Endodermal cell (in vitro differentiated cells): ENCODE measurements around the gene KCNH3. TPM values are rescaled to one million over a fixed set of nuclear protein-coding genes. Genes with fewer than 3 reads are reported as not detected.

Experiments
- DNase-seq: peaks from one replicate; pipeline ENCODE4 v3.0.0-alpha.2; 2017
- H3K27ac ChIP-seq: 2 replicates; pipeline ENCODE4 v1.5.1; 2013; ENCODE audit warnings: mild to moderate bottlenecking, low read depth, low read length, moderate library complexity
- H3K27me3 ChIP-seq: 2 replicates; pipeline ENCODE4 v1.6.1; 2013; ENCODE audit warnings: mild to moderate bottlenecking, low read length, moderate library complexity; ENCODE audit not compliant: insufficient read depth, control insufficient read depth, poor library complexity, severe bottlenecking
- H3K36me3 ChIP-seq: 2 replicates; pipeline ENCODE4 v1.7.0; 2013; ENCODE audit warnings: mild to moderate bottlenecking, low read length, moderate library complexity; ENCODE audit not compliant: control insufficient read depth, insufficient read depth
- H3K4me1 ChIP-seq: one replicate; pipeline ENCODE4 v1.7.0; 2013; ENCODE audit warnings: low read length; ENCODE audit not compliant: control insufficient read depth, insufficient read depth
- H3K4me3 ChIP-seq: 2 replicates; pipeline ENCODE4 v1.5.1; 2013; ENCODE audit warnings: mild to moderate bottlenecking, low read length, moderate library complexity
- H3K9ac ChIP-seq: 2 replicates; pipeline ENCODE4 v1.6.1; 2013; ENCODE audit warnings: mild to moderate bottlenecking, low read length, moderate library complexity; ENCODE audit not compliant: poor library complexity, severe bottlenecking; ENCODE audit errors: extremely low read depth
- H3K9me3 ChIP-seq: 2 replicates; pipeline ENCODE4 v1.6.1; 2013; ENCODE audit warnings: mild to moderate bottlenecking, low read length, moderate library complexity; ENCODE audit not compliant: control insufficient read depth
- H3K27ac Mint-ChIP-seq: 2 replicates; pipeline ENCODE4 v1.8.0; 2020; ENCODE audit warnings: mixed read lengths
- H3K27me3 Mint-ChIP-seq: 2 replicates; pipeline ENCODE4 v1.8.0; 2021; ENCODE audit warnings: mild to moderate bottlenecking, mixed read lengths; ENCODE audit not compliant: insufficient read depth
- H3K36me3 Mint-ChIP-seq: 2 replicates; pipeline ENCODE4 v1.8.0; 2020; ENCODE audit warnings: low read depth, mixed read lengths
- H3K4me1 Mint-ChIP-seq: 2 replicates; pipeline ENCODE4 v1.8.0; 2020; ENCODE audit warnings: mixed read lengths
- H3K4me3 Mint-ChIP-seq: 2 replicates; pipeline ENCODE4 v1.8.0; 2020; ENCODE audit warnings: mild to moderate bottlenecking, moderate library complexity, mixed read lengths
- H3K9me3 Mint-ChIP-seq: 2 replicates; pipeline ENCODE4 v1.8.0; 2020; ENCODE audit warnings: mild to moderate bottlenecking, mixed read lengths
- WGBS, 2 experiments: methylation state at CpG; one replicate each; pipeline versions ENCODE4 v1.1.5 to v1.1.7; 2013; ENCODE audit warnings: missing lambda C conversion rate in 2 of 2, mixed read lengths in 1 of 2; ENCODE audit not compliant: insufficient coverage in 1 of 2, insufficient read length in 1 of 2; 5-methylcytosine and 5-hydroxymethylcytosine counted together
- long read RNA-seq, 4 experiments: library from polyadenylated mRNA in 2 of 4; library from RNA in 1 of 4; library from capped mRNA in 1 of 4; stranded (forward) in 3 of 4; unstranded in 1 of 4; transcript quantifications; one replicate each; pipeline ENCODE4 v2.0.0, GENCODE V29; 2020 to 2021; ENCODE audit warnings: inconsistent platforms in 1 of 4
- polyA plus RNA-seq, 2 experiments: library from polyadenylated mRNA; stranded (reverse); fragments of 50-300 nt; gene quantifications; one replicate each; pipeline ENCODE4 v1.2.3, GENCODE V29; 2013
- total RNA-seq, 2 donors: library from RNA; stranded (reverse); fragmentation: NEBNext Ultra II Directional in 1 of 2; extraction: Animal tissue kit (Norgen Biotek cat#: 25700) in 1 of 2; gene quantifications; 2 replicates in 1 of 2; 3 replicates in 1 of 2; pipeline ENCODE4 v1.2.1, GENCODE V29; 2021
- TF ChIP-seq, protein P1 (sequence below): fragments of 200-600 bp; sonication (generic); conservative IDR thresholded peaks from 2 replicates; pipeline ENCODE4 v1.5.0; 2021; ENCODE audit warnings: antibody characterized with exemption, mild to moderate bottlenecking

KCNH3 gene, protein sequence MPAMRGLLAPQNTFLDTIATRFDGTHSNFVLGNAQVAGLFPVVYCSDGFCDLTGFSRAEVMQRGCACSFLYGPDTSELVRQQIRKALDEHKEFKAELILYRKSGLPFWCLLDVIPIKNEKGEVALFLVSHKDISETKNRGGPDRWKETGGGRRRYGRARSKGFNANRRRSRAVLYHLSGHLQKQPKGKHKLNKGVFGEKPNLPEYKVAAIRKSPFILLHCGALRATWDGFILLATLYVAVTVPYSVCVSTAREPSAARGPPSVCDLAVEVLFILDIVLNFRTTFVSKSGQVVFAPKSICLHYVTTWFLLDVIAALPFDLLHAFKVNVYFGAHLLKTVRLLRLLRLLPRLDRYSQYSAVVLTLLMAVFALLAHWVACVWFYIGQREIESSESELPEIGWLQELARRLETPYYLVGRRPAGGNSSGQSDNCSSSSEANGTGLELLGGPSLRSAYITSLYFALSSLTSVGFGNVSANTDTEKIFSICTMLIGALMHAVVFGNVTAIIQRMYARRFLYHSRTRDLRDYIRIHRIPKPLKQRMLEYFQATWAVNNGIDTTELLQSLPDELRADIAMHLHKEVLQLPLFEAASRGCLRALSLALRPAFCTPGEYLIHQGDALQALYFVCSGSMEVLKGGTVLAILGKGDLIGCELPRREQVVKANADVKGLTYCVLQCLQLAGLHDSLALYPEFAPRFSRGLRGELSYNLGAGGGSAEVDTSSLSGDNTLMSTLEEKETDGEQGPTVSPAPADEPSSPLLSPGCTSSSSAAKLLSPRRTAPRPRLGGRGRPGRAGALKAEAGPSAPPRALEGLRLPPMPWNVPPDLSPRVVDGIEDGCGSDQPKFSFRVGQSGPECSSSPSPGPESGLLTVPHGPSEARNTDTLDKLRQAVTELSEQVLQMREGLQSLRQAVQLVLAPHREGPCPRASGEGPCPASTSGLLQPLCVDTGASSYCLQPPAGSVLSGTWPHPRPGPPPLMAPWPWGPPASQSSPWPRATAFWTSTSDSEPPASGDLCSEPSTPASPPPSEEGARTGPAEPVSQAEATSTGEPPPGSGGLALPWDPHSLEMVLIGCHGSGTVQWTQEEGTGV
- 1 to 10 TPM in 1 of 2 donors, under 1 TPM in 1; 1.00 to 1.5 TPM for total RNA-seq
- 0.50 TPM for polyA plus RNA-seq (2013, experiment 1 of 2)
- polyA plus RNA-seq (2013, experiment 2 of 2) = 0.25 TPM
- long read RNA-seq, experiment 1 = 0 reads
- long read RNA-seq, experiment 2, partial matches to known transcripts = 3 of 3 reads
- long read RNA-seq, experiment 2, other reads (novel, unspliced or antisense) = 0 of 3 reads
- long read RNA-seq, experiment 3, partial matches to known transcripts = 6 of 7 reads
- long read RNA-seq, experiment 3, other reads (novel, unspliced or antisense) = 1 of 7 reads
- long read RNA-seq, experiment 4 = 0 reads

DNA sequence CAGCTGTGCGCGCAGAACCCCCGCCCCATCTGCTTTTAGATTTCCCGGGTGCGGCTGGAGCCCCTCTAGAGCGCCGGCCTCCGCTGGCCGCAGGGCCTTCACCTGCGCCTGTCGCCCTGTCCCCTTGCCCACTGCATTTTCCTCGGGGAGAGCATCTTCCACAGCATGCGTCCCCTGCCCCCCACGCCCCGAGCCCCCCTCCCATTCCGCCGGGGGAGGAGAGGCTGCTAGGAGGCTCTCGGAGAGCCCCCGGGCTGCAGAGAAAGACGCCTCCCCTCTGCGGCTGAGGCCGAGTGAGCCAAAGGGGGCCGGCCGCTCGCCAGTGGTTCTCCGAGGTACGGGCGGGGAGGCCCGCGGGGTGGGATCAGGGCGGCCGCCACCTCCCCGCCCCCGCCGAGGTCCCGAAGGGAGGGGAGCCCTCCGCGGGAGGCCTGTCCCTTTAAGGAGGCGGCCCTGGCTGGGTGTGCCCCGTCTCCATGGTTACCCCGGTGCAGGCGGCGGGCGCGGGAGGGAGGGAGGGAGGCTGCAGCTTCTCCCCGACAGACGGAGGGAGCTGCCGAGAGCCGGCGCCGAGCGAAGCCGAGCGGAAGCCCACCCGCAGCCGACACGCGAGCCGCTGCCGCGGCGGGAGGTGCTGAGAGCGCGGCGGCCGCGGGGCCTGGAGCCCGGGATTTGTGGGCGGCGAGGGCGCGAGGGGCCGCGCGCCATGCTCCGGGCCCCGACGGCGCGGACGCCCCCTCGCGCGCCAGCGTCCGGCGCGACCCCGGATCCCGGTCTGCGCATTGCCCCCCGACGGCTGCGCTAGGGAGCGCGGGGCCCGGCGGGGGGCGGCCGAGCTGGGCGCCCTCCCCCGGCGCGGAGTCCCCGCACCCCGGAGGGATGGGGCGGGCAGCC lies at the start of gene KCNH3:
Gene KCNH3 (plus strand): TSS at position 521 of the 894 bp plus-strand sequence. CDS start 387 bp downstream, outside the sequence.
- no peak within 1 kb of the TSS for H3K9ac ChIP-seq

DNA sequence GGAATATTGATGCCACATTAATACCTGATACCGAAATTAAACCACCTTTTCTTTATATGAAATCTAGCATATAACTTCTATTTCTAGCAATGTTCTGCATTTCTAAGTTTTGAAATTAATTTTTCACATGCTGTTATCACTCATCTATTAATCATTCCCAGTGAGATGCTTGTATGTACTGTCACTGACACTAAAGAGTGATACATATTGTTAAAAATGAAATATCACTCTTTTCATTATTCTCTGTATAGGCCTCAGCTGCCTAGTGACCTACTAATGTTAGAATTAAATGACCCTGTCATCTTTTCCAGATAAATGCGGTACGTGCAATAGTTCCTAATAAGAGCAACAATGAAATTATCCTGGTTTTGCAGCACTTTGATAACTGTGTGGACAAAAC lies 49.7 kb upstream of the KCNH3 start:
- Histone ChIP-seq H3K9me3 (no peaks in the 10 kb centered on the region), H3K27me3 (no peaks in the 10 kb centered on the region), H3K27ac (no peak overlapping the region), H3K36me3 (peaks cover 57% of the 10 kb centered on the region), H3K4me3 (no peak overlapping the region), H3K9ac (no peak overlapping the region), H3K4me1 (no peaks in the 10 kb centered on the region)
- Mint-ChIP-seq H3K36me3 (peaks cover 30% of the 10 kb centered on the region), H3K9me3 (no peaks in the 10 kb centered on the region), H3K27ac (no peak overlapping the region), H3K4me1 (no peaks in the 10 kb centered on the region), H3K27me3 (no peaks in the 10 kb centered on the region), H3K4me3 (no peak overlapping the region)
- TF ChIP-seq, protein P1, sequence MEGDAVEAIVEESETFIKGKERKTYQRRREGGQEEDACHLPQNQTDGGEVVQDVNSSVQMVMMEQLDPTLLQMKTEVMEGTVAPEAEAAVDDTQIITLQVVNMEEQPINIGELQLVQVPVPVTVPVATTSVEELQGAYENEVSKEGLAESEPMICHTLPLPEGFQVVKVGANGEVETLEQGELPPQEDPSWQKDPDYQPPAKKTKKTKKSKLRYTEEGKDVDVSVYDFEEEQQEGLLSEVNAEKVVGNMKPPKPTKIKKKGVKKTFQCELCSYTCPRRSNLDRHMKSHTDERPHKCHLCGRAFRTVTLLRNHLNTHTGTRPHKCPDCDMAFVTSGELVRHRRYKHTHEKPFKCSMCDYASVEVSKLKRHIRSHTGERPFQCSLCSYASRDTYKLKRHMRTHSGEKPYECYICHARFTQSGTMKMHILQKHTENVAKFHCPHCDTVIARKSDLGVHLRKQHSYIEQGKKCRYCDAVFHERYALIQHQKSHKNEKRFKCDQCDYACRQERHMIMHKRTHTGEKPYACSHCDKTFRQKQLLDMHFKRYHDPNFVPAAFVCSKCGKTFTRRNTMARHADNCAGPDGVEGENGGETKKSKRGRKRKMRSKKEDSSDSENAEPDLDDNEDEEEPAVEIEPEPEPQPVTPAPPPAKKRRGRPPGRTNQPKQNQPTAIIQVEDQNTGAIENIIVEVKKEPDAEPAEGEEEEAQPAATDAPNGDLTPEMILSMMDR = no peak
- no peak for DNase-seq
- 87 to 100% methylated on average over 2 to 3 of the region's 3 CpGs for WGBS, 2 experiments

More for the DNA sequence above, at the start of gene KCNH3:
- WGBS, 2 experiments = 3% methylated on average over 24 to 105 of the region's 107 CpGs
- Mint-ChIP-seq H3K4me1 (peaks cover 5% of the 10 kb centered on the region), H3K9me3 (no peaks in the 10 kb centered on the region), H3K4me3 (peak within 1 kb of the TSS; percentile 49), H3K27ac (no peak within 1 kb of the TSS), H3K27me3 (peaks cover 92% of the 10 kb centered on the region), H3K36me3 (no peaks in the 10 kb centered on the region)
- Histone ChIP-seq H3K4me3 (peak within 1 kb of the TSS; percentile 61), H3K27ac (no peak within 1 kb of the TSS), H3K27me3 (peaks cover 89% of the 10 kb centered on the region), H3K36me3 (no peaks in the 10 kb centered on the region), H3K9me3 (no peaks in the 10 kb centered on the region), H3K4me1 (no peaks in the 10 kb centered on the region)
- TF ChIP-seq, protein P1 = no peak
- peak; percentile 90 for DNase-seq
